T47D (cell line): ENCODE data around the gene CD3E.
A peak's percentile ranks its signal among the peaks of the same experiment; 100 is the strongest.

Experiments used
- DNase-seq, 2 experiments: peaks; one replicate each; pipeline versions ENCODE4 v3.0.0 to v3.0.0-alpha.2; 2011 to 2012; ENCODE audit warnings: low read depth in 1 of 2, low spot score in 1 of 2
- JUND ChIP-seq: IDR thresholded peaks from 2 replicates; pipeline ENCODE4 v1.6.1; 2012; ENCODE audit warnings: low read depth
- in situ Hi-C: cut with HindIII; loops from 2 replicates; pipeline ENCODE4 v1.10.0; 2016; ENCODE audit warnings: low sequenced_read_pairs, low pct_unique_long_range_greater_than_20kb

CD3E gene

DNA sequence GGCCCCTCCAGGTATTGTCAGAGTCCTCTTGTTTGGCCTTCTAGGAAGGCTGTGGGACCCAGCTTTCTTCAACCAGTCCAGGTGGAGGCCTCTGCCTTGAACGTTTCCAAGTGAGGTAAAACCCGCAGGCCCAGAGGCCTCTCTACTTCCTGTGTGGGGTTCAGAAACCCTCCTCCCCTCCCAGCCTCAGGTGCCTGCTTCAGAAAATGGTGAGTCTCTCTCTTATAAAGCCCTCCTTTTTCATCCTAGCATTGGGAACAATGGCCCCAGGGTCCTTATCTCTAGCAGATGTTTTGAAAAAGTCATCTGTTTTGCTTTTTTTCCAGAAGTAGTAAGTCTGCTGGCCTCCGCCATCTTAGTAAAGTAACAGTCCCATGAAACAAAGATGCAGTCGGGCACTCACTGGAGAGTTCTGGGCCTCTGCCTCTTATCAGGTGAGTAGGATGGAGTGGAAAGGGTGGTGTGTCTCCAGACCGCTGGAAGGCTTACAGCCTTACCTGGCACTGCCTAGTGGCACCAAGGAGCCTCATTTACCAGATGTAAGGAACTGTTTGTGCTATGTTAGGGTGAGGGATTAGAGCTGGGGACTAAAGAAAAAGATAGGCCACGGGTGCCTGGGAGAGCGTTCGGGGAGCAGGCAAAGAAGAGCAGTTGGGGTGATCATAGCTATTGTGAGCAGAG lies at the start of gene CD3E:
Gene CD3E, plus strand, starts transcription at position 163 of the 681 bp plus-strand sequence. Its CDS starts 223 bp downstream, at position 386.
- no peak for TF ChIP-seq JUND
- in situ Hi-C loops: no loop called here
- no peak for DNase-seq

DNA sequence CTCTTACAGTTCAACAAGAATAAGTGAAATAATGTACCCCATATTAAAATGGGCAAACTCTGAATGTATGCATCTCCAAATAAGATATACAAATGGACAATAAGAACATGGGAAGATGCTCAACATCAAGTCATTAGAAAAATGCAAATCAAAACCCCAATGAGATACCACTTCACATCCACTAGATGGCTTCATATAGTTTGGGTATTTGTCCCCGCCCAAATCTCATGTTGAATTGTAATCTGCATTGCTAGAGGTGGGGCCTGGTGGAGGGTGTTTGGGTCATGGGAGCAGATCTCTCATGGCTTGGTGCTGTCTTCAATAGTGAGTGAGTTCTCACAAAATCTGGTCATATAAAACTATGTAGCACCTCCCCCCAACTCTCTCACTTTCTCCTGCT lies 46.1 kb upstream of the CD3E start:
- peak in 1 of 2 experiments; percentile 41 for DNase-seq
- no peak for TF ChIP-seq JUND
- in situ Hi-C loops: no loop called here

DNA sequence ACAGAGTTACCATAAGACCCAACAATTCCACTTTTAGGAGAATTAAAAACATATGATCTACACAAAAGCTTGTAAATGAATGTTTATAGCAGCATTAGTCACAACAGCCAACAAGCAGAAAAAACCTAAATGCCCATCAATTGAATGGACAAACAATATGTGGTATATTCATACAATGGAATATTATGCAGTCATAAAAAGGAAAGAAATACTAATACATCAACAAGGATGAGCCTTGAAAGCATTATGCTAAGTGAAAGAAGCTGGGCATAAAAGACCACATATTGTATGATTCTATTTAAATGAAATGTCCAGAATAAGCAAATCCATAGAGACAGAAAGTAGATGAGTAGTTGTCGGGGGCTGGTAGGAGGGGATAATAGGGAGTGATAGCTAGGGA lies 45.4 kb upstream of the CD3E start:
- DNase-seq: no peak
- in situ Hi-C loops: no loop called here
- TF ChIP-seq JUND: no peak

DNA sequence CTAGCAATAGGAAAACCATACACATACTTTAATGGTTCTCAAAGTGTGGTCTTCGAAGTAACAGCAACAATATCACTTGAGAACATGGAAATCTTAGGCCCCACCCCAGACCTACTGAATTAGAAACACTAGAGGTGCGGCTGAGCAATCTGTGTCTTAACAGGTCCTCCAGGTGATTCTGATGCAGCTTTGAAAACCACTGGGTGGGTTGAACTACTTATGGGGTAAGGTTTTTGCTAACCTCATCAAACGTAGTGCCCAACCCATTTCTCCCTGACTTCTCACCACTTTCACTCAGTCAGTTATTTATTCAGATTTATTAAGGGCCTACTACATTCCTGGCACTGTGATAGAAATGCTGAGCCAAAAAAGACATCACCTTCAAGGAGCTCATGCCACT lies 44.2 kb upstream of the CD3E start:
- in situ Hi-C loops: no loop called here
- no peak for TF ChIP-seq JUND
- DNase-seq: no peak

DNA sequence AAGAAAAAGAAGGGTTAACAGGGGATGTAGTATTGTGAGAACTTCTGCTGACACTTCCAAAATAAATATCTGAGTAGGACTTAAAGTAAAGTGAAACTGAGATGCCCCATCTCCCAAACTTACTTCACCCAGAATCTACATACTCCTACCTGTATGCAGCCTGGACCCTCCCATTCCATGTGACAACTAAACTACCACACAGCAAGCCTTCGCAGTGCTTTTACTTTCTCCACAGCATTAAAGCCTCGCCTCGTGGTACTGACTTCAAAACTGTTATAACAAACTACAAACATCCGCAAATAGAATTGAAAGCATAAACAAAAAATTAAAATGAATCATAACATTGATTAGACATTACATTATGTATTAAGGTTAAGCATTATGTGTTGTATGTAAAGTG lies 41.4 kb upstream of the CD3E start:
- TF ChIP-seq JUND: no peak
- peak in 1 of 2 experiments; percentile 27 for DNase-seq
- in situ Hi-C loops: no loop called here

DNA sequence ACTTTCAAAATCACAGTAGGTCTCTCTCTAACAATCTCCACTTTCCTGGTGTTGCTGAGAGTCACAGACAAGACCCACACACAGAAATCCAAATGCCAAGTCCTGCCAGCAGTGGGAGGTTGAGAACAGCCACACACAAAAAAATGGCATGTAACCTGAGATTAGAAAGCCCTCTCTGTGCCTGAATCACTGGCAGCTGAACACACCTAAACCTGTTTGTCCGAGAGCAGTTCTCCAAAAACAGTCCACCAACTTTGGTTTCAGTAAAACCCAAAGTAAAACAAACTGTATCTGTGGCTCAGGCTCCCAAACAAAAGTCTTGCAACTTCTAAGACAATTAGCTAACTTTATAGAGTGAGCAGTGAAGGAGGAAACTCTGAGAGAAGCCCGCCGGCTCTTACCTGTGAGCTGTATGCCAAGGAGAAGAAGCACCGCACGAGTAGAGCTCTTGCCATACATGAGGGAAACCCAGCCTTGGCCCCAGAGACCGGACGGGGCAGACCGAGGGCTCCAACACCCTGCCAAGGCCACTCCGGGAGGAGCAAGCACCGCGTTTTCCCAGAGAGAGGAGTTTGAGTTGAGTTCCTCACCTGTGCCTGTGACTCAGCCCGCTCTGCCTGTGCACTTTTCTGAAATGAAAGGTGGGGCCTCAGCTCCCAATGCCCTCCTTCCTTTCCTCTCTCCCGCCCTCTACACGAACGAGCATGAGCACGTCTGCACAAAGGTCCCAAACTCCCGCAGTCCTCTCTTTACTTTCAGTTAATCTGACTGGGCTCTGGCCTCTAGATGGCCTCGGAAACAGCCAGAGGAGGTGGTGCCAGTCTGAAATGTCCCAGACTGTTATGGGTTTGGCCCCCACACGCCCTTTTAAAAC lies 40.6 kb upstream of the CD3E start, which contains the start of gene MPZL2:
Gene MPZL2, minus strand, starts transcription at position 603 of the 874 bp plus-strand sequence. Its CDS starts 144 bp downstream, at position 459.
- in situ Hi-C loops: no loop called here
- DNase-seq: peak; percentile 52 to 87
- no peak for TF ChIP-seq JUND

DNA sequence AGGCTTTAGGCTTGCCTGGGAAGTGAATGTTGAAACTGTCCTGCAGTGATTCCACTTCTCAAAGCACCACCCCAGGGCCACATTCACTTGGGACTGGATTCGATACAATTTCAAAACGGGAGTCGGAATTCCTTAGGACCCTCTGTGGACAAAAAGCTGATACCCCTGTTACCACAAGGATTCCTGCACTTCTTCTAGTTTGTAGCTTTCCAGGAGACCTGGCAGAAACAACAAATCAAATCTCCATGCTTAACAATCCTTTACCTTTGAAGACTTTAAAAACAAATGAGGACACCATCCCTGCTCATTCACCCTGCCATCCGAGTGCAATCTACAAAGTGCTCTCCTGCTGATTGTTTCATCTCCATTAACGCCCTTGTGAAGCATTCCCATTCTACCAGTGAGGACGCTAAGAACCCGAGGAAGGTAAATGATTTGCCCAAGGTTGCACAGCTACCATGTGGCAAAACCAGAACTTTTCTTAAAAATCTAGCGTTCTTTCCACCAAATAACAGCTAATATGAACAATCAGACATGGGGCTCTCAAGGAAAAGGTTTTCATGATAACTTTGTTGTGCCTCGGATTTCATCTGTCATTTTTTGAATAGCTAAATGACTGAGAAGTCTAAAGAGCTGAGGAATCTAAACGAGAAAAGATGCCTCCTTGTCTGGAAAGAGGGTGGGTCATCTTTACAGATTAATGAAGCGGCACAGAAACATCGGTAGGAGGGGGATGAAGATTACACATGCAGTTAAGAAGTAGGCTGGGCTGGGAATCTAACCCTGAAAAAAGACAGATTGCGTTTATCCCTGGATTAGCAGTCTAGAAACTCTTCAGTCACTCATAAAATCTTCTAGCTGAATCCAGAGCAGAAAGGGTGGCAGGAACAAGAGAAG lies 39.7 kb upstream of the CD3E start:
- no peak for TF ChIP-seq JUND
- in situ Hi-C loops: no loop called here
- DNase-seq: no peak

DNA sequence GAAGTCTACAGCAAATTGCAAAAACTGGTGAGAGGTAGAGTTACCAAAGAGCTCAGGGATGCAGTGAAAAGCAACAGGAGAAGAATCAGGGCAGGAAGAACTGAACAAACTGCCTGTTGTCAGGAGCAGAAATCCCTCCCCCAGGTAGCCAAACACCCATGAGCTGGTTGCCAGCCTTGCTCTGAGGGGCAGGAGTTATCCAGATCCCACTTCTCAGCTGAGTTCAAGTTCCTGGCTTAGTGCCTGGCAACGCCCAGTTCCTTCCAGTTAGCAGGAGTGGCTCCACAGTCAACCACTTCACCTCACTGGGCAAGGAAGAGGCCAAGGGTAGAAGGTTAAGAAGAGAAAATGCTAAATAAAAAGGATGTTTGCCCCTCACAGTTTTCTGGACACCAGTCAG lies 38.6 kb upstream of the CD3E start:
- DNase-seq: no peak
- TF ChIP-seq JUND: no peak
- in situ Hi-C loops: no loop called here

DNA sequence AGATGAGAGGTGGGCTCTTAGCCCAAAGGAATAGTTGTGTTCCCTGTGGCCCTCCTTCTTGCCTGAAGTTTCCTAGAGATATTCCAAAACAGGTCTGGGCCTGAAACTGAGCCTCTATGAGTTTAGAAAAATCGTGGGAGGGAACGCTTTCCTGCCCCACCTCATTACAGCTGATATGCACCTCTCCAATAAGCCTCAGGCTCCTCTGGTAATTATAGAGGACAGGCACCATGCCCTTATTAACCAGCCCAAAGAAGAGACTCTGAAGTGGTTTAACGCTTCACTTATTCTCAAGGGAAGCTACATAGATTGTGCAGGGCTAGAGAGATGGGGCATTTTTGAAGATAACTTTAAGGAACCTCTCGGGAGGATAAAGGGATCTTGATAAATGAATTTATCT lies 37.0 kb upstream of the CD3E start:
- no peak for TF ChIP-seq JUND
- DNase-seq: no peak
- in situ Hi-C loops: no loop called here

DNA sequence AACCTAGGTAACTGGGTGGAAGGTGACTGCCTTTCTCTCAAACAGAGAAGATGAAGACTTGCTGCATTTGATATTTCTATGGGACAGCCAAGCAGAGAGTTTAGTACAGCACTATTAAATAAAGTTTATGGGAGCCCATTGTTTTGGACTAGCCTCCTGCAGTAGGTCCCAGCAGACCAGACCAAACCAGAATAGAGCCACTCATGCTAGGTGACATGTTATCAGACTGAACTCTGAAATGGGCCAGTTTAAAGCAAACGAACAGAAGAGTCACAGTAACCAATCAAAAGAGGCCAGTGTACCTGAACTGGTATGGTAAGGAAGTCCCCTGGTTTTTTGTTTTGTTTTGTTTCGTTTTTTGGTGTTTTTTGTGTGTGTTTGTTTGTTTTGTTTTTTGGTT lies 32.5 kb upstream of the CD3E start:
- in situ Hi-C loops: no loop called here
- no peak for DNase-seq
- TF ChIP-seq JUND: no peak

DNA sequence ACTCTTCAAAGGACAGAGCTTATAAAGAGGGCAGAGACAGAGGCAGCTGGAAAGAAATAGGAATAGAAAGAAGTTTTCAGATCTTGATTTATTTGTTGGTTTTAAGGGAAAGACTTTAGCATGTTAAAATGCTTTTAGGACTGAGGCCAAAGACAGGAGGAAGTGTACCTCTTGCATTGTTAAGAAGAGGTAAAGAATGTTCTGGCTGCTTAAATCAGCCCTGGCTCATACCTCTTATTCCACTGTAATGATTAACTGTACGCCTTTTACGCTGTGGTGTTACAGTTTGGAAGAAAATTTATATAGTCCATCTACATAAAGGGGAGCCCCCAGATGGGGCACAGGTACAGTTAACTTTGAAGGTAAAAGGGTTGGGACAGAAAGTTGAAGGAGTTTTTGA lies 30.3 kb upstream of the CD3E start:
- in situ Hi-C loops: no loop called here
- no peak for TF ChIP-seq JUND
- DNase-seq: no peak

DNA sequence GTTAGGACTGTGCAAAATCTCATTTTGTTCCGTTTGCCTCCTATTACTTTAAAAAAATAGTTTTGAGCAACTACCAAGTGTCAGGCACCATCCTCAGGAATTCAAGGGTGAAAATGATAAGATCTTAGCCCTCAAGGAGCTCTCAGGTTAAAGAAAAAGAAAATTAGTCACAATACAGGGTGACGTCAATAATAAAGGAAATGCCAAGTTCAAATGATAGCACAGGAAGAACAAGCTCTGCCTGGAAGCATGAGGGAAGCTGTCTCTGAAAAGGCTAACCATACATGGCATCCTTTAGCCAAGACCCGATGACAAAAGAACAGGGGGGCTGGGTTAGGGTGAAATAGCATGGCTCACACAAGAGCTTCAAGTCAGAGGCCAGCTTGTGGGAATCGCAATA lies 29.4 kb upstream of the CD3E start:
- in situ Hi-C loops: no loop called here
- TF ChIP-seq JUND: no peak
- DNase-seq: peak in 1 of 2 experiments; percentile 57

DNA sequence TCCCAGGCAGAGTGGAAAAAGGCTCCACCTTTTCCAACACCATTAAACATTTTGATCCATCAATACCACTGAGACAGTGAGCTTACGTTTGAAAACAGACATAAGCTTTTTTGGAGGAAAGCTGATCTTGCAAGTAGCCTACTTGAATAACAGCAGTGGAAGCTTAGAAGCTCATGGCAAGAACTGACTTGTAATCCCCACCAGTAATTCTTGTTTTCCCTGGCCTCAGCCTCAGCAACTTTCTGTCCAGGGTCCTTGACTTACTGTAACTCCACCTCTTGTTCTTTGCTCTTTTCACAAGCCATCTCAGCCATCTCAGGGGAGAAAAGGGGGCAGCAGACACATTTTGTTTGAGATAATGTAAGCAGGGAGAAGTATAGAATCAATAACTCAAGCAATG lies 28.1 kb upstream of the CD3E start:
- DNase-seq: peak in 1 of 2 experiments; percentile 25
- in situ Hi-C loops: no loop called here
- TF ChIP-seq JUND: no peak
